Mucosa of descending colon (tissue), 3 donors: ENCODE data around the gene KCNK6. TPM values are rescaled to one million over a fixed set of nuclear protein-coding genes. Genes with fewer than 3 reads are reported as not detected.

Experiments
- ATAC-seq: fragments of 200-7000 bp; cut with Tn5 transposase; one replicate; pipeline ENCODE4 v1.9.1; 2020; ENCODE audit warnings: mild to moderate bottlenecking, moderate library complexity
- DNase-seq, 3 donors: peaks; one replicate each; pipeline ENCODE4 v3.0.0-alpha.2; 2020
- H3K36me3 ChIP-seq: fragments of 200-600 bp; one replicate; pipeline ENCODE4 v1.8.0; 2021; ENCODE audit warnings: low read depth, mild to moderate bottlenecking
- H3K4me1 ChIP-seq: fragments of 200-600 bp; one replicate; pipeline ENCODE4 v1.8.0; 2021; ENCODE audit warnings: low read depth, mild to moderate bottlenecking
- H3K4me3 ChIP-seq: fragments of 200-600 bp; one replicate; pipeline ENCODE4 v1.8.0; 2021; ENCODE audit warnings: mild to moderate bottlenecking
- H3K9me3 ChIP-seq: fragments of 200-600 bp; one replicate; pipeline ENCODE4 v1.8.0; 2021; ENCODE audit warnings: mild to moderate bottlenecking
- intact Hi-C, 2 donors: fragments of 100-400 bp; cut with DNase I in 1 of 2; cut with micrococcal nuclease in 1 of 2; formaldehyde crosslinking; loops; one replicate each; pipeline versions ENCODE4 v1.11.0 to v1.11.1; 2022; cut with DNase I, micrococcal nuclease
- total RNA-seq, 3 donors: library from RNA; stranded (reverse); fragmentation: NEBNext Ultra II Directional in 2 of 3; extraction: Animal tissue kit (Norgen Biotek cat#: 25700) in 2 of 3; gene quantifications; one replicate each; pipeline versions ENCODE4 v1.2.1 to v1.2.4, GENCODE V29; 2021 to 2023
- TF ChIP-seq, protein P1 (sequence below): fragments of 200-600 bp; IDR thresholded peaks from one replicate; pipeline ENCODE4 v1.8.0; 2022; ENCODE audit warnings: antibody characterized with exemption, mild to moderate bottlenecking
- donor health status: DM: no; HTN: no; CAD: no; lungs with moderate emphysema.
- donor health status: DM: no; HTN: no; CAD: no.
- donor health status: DM: no; HTN: yes; CAD: no.

The KCNK6 gene
- total RNA-seq, 3 donors from 2014 or later = 24.8 to 27.8 (median 25.6) TPM

DNA sequence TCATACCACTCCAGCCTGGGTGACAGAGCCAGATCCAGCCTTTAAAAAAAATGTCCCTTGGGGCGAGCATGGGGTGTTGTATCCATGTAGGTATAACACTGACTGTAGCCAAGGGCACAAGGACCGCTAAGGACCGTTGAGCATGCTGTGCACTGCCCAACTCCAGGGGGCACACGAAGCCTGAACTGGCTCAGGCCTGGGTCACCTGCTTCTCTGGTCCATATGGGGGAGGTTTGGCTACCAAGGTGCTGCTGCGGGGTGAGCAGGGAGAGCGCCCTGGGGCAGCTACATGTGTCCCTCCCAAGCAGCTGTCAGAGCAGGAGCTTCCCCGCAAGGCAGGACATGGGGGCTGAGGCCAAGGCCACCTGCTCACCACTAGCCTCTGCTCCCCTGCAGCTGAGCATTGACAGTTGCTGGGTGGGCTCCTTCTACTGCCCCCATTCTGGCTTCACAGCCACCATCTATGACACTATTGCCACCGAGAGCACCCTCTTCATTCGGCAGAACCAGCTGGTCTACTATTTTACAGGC, 32.3 kb downstream of the KCNK6 start:
- no peaks in the 10 kb centered on the region for H3K9me3 ChIP-seq
- no peaks in the 10 kb centered on the region for H3K4me1 ChIP-seq
- ATAC-seq (no peak), DNase-seq (no peak)
- H3K4me3 ChIP-seq = no peak overlapping the region
- intact Hi-C loops = no loop called here
- TF ChIP-seq, protein P1, sequence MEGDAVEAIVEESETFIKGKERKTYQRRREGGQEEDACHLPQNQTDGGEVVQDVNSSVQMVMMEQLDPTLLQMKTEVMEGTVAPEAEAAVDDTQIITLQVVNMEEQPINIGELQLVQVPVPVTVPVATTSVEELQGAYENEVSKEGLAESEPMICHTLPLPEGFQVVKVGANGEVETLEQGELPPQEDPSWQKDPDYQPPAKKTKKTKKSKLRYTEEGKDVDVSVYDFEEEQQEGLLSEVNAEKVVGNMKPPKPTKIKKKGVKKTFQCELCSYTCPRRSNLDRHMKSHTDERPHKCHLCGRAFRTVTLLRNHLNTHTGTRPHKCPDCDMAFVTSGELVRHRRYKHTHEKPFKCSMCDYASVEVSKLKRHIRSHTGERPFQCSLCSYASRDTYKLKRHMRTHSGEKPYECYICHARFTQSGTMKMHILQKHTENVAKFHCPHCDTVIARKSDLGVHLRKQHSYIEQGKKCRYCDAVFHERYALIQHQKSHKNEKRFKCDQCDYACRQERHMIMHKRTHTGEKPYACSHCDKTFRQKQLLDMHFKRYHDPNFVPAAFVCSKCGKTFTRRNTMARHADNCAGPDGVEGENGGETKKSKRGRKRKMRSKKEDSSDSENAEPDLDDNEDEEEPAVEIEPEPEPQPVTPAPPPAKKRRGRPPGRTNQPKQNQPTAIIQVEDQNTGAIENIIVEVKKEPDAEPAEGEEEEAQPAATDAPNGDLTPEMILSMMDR = no peak
- no peaks in the 10 kb centered on the region for H3K36me3 ChIP-seq

DNA sequence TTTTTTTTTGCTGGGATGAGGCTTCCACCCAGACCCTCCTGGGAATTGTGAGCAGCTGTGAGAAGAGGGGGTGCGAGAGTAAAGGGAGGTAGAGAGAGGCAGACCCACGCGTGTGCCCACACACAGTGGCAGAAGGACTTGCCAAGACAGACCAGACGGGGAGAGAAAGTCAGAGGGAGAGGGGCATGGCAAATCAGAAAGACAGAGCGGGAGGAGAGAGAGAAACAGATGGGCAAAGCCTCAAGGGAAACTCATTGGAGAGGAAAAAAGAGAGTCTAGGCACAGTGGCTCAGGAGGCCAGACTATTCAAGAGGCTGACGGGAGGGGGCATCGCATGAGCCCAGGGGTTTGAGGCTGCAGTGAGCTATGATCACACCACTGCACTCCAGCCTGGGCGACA, 33.0 kb downstream of the KCNK6 start:
- no peak for DNase-seq
- TF ChIP-seq, protein P1 = no peak
- ATAC-seq = no peak
- Histone ChIP-seq H3K9me3 (no peaks in the 10 kb centered on the region), H3K36me3 (no peaks in the 10 kb centered on the region), H3K4me1 (no peaks in the 10 kb centered on the region), H3K4me3 (no peak overlapping the region)
- intact Hi-C loops = no loop called here

DNA sequence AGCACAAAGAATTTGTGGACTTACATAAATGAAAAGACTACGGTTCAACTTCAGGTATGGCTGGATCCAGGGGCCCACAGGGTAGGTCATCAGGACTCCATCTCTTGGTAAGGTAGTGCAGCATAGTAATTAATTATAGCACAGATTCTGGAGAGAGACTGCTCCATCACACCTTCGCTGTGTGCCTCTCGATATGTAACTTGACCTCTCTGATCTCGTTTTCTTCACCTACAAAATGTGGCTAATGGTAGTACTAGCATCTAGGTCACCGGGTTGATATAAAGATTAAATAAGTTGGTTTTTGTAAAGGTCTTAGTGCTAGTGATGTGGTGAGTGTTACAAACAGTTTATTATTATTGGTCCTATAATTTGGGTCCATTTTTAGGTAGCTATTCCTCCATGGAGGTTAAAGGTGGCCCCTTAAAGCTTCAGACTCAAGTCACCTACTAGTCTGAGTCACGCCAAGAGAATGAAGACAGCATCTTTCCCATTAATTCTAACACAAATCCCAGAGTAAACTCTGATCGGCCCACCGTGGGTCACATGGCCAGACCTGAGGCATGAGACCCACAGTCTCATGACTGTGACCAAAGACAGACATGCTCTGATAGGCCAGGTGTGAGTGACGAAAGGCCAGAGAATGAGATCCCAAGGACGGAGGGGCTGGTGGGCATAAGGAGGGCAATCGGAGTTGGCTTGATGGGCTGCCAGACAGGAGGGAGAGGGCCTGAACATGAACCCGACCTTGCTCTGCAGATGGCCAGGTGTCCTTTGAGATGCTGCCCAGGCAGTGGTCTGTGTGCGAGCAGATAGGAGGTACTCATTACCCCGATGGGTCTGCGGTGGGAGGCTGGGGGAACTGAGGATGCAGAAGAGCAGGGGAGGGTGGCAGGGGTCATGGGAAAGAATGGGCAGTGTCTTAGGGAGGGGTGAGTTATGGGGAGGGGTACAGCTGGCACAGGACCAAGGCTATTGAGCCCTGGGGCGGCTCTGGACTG, 36.4 kb downstream of the KCNK6 start:
- no peak for DNase-seq
- intact Hi-C loops = no loop called here
- Histone ChIP-seq H3K36me3 (no peaks in the 10 kb centered on the region), H3K9me3 (no peaks in the 10 kb centered on the region), H3K4me1 (no peaks in the 10 kb centered on the region), H3K4me3 (no peak overlapping the region)
- no peak for ATAC-seq
- TF ChIP-seq, protein P1 = no peak

DNA sequence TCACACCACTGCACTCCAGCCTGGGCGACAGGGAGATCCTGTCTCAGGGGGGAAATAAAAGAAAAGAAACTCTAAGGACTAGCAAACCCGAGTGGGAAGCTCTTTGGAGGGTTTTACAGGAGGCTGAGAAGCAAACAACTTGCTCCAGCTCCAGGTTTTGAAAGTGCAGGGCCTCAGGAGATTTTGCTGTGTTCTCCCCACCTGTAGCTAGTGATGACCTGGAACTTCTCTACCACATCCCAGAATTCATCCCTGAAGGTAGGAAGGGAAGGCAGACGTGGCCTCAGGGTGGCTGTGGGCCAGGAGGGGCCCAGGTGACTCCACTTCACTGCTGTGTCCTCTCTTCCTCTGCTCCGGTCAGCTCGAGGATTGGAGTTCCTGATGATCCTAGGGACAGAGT, 38.4 kb downstream of the KCNK6 start:
- no peaks in the 10 kb centered on the region for H3K9me3 ChIP-seq
- H3K4me3 ChIP-seq = no peak overlapping the region
- DNase-seq (no peak), ATAC-seq (no peak)
- H3K36me3 ChIP-seq = no peaks in the 10 kb centered on the region
- H3K4me1 ChIP-seq = peaks cover 11% of the 10 kb centered on the region
- TF ChIP-seq, protein P1 = no peak
- intact Hi-C loops = no loop called here

DNA sequence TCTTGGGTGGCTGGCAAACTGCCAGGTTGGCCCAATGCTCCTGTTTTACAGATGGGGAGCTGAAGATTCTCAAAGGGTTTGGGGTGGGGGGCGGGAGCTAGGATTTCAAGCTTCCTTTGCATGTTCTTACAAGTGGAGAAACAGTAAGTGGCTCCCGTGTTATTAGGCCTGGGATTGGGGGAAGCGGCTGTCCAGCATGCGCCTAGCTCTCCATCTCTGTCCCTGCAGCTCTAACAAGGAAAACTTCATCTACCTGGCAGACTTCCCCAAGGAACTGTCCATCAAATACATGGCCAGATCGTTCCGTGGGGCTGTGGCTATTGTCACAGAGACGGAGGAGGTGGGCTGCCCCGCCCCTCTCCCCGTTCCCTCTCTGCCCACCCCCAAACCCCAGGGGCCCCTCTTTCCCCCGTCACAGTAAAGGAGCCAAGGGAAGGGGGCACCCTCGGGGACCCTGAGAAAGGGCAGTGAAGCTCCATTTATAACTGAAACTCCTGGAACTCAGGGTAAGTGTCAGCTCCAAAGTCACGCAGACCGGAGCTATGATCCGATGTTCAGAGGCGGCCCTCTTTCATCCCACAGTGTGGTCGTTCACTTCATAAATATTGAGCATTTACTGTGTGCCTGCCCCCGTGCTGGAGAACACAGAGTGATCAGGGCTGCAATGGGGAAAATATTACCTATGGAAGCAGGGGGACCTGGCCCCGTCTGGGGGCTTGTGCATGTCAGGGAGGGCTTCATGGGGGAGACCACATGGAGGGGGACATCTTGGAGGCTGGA, 39.8 kb downstream of the KCNK6 start:
- peaks cover 12% of the 10 kb centered on the region for H3K4me1 ChIP-seq
- no peak for ATAC-seq
- TF ChIP-seq, protein P1 = no peak
- DNase-seq = no peak
- intact Hi-C loops = no loop called here
- H3K36me3 ChIP-seq = no peaks in the 10 kb centered on the region
- H3K4me3 ChIP-seq = no peak overlapping the region
- no peaks in the 10 kb centered on the region for H3K9me3 ChIP-seq
